ENCODE measurements around the gene ANKRD36B. TPM values are rescaled to one million over a fixed set of nuclear protein-coding genes. Genes with fewer than 3 reads are reported as not detected.
"Not testable (repeated sequence)": the region's sequence is repeated elsewhere in the genome, so short reads cannot be mapped to it uniquely, and the experiment has no call there.

The ANKRD36B gene
- 13.9 TPM for polyA plus RNA-seq

- H3K4me3 Mint-ChIP-seq = peak within 1 kb of the TSS; percentile 93 to 99 (median 97)
- not testable (repeated sequence) for H3K9me3 Mint-ChIP-seq, H3K36me3 Mint-ChIP-seq, H3K27me3 Mint-ChIP-seq, H3K4me1 Mint-ChIP-seq
- peak within 1 kb of the TSS; percentile 85 to 95 (median 90) for H3K27ac Mint-ChIP-seq
Measured at GRCh38 chr2:97589598-97590510, at the start of gene ANKRD36B. ANKRD36B (minus strand) TSS chr2:97589877; CDS start chr2:97589685, 192 bp downstream.

GRCh38 chr2:97626049-97626430, 36.4 kb upstream of the ANKRD36B start:
- not testable (repeated sequence) for H3K27me3 Mint-ChIP-seq, H3K4me1 Mint-ChIP-seq

GRCh38 chr2:97625354-97626048, 35.8 kb upstream of the ANKRD36B start:
- not testable (repeated sequence) for H3K9me3 Mint-ChIP-seq, H3K36me3 Mint-ChIP-seq, H3K4me3 Mint-ChIP-seq, H3K27me3 Mint-ChIP-seq, H3K4me1 Mint-ChIP-seq, H3K27ac Mint-ChIP-seq

More at GRCh38 chr2:97626049-97626430, 36.4 kb upstream of the ANKRD36B start:
- H3K36me3 Mint-ChIP-seq, H3K9me3 Mint-ChIP-seq, H3K4me3 Mint-ChIP-seq, H3K27ac Mint-ChIP-seq: not testable (repeated sequence)

- H3K36me3 Mint-ChIP-seq, H3K27ac Mint-ChIP-seq, H3K4me1 Mint-ChIP-seq, H3K9me3 Mint-ChIP-seq, H3K27me3 Mint-ChIP-seq, H3K4me3 Mint-ChIP-seq: not testable (repeated sequence)
Measured at GRCh38 chr2:97622976-97623375, 33.3 kb upstream of the ANKRD36B start.

GRCh38 chr2:97620492-97620891, 30.8 kb upstream of the ANKRD36B start:
- not testable (repeated sequence) for H3K27me3 Mint-ChIP-seq, H3K27ac Mint-ChIP-seq

GRCh38 chr2:97618939-97619827, 29.5 kb upstream of the ANKRD36B start:
- not testable (repeated sequence) for H3K27ac Mint-ChIP-seq, H3K27me3 Mint-ChIP-seq, H3K4me3 Mint-ChIP-seq, H3K36me3 Mint-ChIP-seq, H3K4me1 Mint-ChIP-seq, H3K9me3 Mint-ChIP-seq

More at GRCh38 chr2:97620492-97620891, 30.8 kb upstream of the ANKRD36B start:
- H3K9me3 Mint-ChIP-seq, H3K36me3 Mint-ChIP-seq, H3K4me3 Mint-ChIP-seq, H3K4me1 Mint-ChIP-seq: not testable (repeated sequence)

- Mint-ChIP-seq H3K9me3 (no peaks in the 10 kb centered on the region), H3K4me1 (no peaks in the 10 kb centered on the region), H3K27ac (no peak overlapping the region), H3K27me3 (no peaks in the 10 kb centered on the region), H3K4me3 (no peak overlapping the region), H3K36me3 (no peaks in the 10 kb centered on the region)
Measured at GRCh38 chr2:97617911-97618310, 28.2 kb upstream of the ANKRD36B start.

- H3K4me1 Mint-ChIP-seq, H3K36me3 Mint-ChIP-seq, H3K27me3 Mint-ChIP-seq, H3K4me3 Mint-ChIP-seq, H3K9me3 Mint-ChIP-seq, H3K27ac Mint-ChIP-seq: not testable (repeated sequence)
Measured at GRCh38 chr2:97615746-97616145, 26.1 kb upstream of the ANKRD36B start.

GRCh38 chr2:97611895-97612294, 22.2 kb upstream of the ANKRD36B start:
- H3K4me1 Mint-ChIP-seq, H3K36me3 Mint-ChIP-seq, H3K27me3 Mint-ChIP-seq, H3K9me3 Mint-ChIP-seq, H3K27ac Mint-ChIP-seq, H3K4me3 Mint-ChIP-seq: not testable (repeated sequence)

- not testable (repeated sequence) for H3K27ac Mint-ChIP-seq, H3K4me1 Mint-ChIP-seq, H3K4me3 Mint-ChIP-seq
Measured at GRCh38 chr2:97608745-97609144, 19.1 kb upstream of the ANKRD36B start.

GRCh38 chr2:97605524-97606339, 16.1 kb upstream of the ANKRD36B start:
- not testable (repeated sequence) for H3K36me3 Mint-ChIP-seq, H3K27me3 Mint-ChIP-seq, H3K4me1 Mint-ChIP-seq, H3K4me3 Mint-ChIP-seq, H3K9me3 Mint-ChIP-seq, H3K27ac Mint-ChIP-seq

More at GRCh38 chr2:97608745-97609144, 19.1 kb upstream of the ANKRD36B start:
- not testable (repeated sequence) for H3K36me3 Mint-ChIP-seq, H3K9me3 Mint-ChIP-seq, H3K27me3 Mint-ChIP-seq

GRCh38 chr2:97605109-97605508, 15.4 kb upstream of the ANKRD36B start:
- not testable (repeated sequence) for H3K36me3 Mint-ChIP-seq

GRCh38 chr2:97601537-97601936, 11.9 kb upstream of the ANKRD36B start:
- H3K9me3 Mint-ChIP-seq, H3K27ac Mint-ChIP-seq, H3K36me3 Mint-ChIP-seq, H3K4me3 Mint-ChIP-seq, H3K4me1 Mint-ChIP-seq: not testable (repeated sequence)
- peaks cover 21% of the 10 kb centered on the region for H3K27me3 Mint-ChIP-seq

More at GRCh38 chr2:97605109-97605508, 15.4 kb upstream of the ANKRD36B start:
- not testable (repeated sequence) for H3K9me3 Mint-ChIP-seq, H3K27ac Mint-ChIP-seq, H3K4me3 Mint-ChIP-seq, H3K4me1 Mint-ChIP-seq
- H3K27me3 Mint-ChIP-seq = peaks cover 15% of the 10 kb centered on the region

GRCh38 chr2:97596180-97596579, 6.5 kb upstream of the ANKRD36B start:
- H3K27ac Mint-ChIP-seq, H3K4me3 Mint-ChIP-seq, H3K36me3 Mint-ChIP-seq, H3K4me1 Mint-ChIP-seq, H3K9me3 Mint-ChIP-seq: not testable (repeated sequence)
- peaks cover 11% of the 10 kb centered on the region for H3K27me3 Mint-ChIP-seq

Measured in IgD-negative memory B cell (primary cell).